Measurements from ENCODE around the gene ALAS1. TPM values are rescaled to one million over a fixed set of nuclear protein-coding genes. Genes with fewer than 3 reads are reported as not detected.
A peak's percentile ranks its signal among the peaks of the same experiment; 100 is the strongest.

Gene ALAS1
- total RNA-seq, 1 experiment from 2014 or later, result 80.2 TPM

DNA sequence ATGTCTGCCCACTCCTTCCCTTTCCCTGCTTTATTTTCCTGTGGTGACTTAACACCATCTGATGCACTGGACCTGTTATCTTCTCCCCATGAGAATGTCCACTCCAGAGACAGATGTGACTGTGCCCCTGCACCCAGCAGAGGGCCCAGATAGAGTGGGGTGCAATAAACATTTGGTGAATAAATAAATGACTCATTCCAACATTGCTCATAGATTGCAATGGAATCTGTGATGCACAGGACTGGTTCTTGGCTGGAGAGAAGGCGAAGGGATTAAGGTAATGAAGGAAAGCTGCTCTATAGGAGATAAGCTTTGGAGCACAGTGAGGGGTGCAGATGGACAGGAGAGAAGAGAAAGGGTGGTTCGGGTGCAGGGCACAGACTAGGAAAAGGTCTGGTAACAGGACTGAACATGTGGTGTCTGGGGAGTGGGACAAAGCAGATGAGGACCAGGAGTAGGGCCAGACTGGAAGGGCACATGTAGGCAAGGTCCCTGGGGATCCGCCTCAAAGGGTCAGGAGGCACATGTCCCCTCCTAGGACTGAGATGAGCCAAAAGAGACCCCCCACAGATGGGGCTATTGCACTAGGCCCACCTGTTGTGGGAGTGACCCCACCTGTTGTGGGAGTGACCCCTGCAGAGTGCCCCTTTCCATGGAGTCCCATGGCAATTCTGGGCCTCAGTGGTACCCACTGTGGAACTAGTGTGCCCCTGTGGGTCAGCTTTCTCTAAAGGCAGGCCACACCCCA lies 26.3 kb upstream of the ALAS1 start:
- no peak for DNase-seq
- TF ChIP-seq, protein P1, sequence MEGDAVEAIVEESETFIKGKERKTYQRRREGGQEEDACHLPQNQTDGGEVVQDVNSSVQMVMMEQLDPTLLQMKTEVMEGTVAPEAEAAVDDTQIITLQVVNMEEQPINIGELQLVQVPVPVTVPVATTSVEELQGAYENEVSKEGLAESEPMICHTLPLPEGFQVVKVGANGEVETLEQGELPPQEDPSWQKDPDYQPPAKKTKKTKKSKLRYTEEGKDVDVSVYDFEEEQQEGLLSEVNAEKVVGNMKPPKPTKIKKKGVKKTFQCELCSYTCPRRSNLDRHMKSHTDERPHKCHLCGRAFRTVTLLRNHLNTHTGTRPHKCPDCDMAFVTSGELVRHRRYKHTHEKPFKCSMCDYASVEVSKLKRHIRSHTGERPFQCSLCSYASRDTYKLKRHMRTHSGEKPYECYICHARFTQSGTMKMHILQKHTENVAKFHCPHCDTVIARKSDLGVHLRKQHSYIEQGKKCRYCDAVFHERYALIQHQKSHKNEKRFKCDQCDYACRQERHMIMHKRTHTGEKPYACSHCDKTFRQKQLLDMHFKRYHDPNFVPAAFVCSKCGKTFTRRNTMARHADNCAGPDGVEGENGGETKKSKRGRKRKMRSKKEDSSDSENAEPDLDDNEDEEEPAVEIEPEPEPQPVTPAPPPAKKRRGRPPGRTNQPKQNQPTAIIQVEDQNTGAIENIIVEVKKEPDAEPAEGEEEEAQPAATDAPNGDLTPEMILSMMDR (IDR thresholded peaks at IDR 0.05; ENCODE audit: unreplicated experiment), result no peak
- CTCF ChIA-PET, result interaction anchor here (1.4 to 1.6 kb wide), 2 partner anchors 17 to 24 kb away, joined by 5 read pairs; partner anchors contain the start of gene POC1A
- H3K4me1 Mint-ChIP-seq (ENCODE audit: low read depth, unreplicated experiment), result peaks cover 22% of the 10 kb centered on the region
- no peaks in the 10 kb centered on the region for H3K27me3 Mint-ChIP-seq (ENCODE audit: unreplicated experiment)
- H3K9me3 Mint-ChIP-seq (ENCODE audit: low read depth, unreplicated experiment), result no peaks in the 10 kb centered on the region
- intact Hi-C loops (cut with micrococcal nuclease; ENCODE audit: unreplicated experiment), result no loop called here
- no peaks in the 10 kb centered on the region for H3K36me3 Mint-ChIP-seq (ENCODE audit: insufficient read depth, unreplicated experiment)
- no peak overlapping the region for H3K4me3 Mint-ChIP-seq (ENCODE audit: low read depth, unreplicated experiment)
- H3K27ac Mint-ChIP-seq (ENCODE audit: unreplicated experiment), result peak overlapping the region; percentile 30
- no TSS peak for BruUV-seq (replicated peaks)

DNA sequence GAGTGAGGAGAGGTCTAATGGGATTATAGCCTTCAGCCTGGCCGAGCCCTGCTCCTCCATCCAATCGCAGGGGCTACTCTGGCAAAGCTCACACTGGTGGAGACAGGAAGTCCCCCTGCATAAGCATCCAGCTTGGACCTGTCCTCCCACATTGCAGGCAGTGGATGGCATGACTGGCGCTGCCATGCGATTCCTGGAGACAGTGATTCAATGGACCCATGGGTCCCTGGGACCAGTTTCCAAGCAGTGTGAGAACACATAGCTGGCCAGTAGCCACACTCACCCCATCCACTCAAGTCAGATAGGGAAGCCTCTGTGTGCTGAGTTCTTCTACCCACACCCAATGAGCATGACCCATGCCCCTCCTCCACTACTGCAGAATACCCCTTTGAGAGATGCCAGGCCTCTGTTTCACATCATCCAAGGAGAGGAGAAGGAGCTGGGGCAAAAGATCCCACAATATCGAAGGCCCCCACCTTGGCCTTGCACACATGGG lies 25.6 kb upstream of the ALAS1 start:
- Mint-ChIP-seq H3K27me3 (ENCODE audit: unreplicated experiment) (no peaks in the 10 kb centered on the region), H3K4me3 (ENCODE audit: low read depth, unreplicated experiment) (no peak overlapping the region), H3K27ac (ENCODE audit: unreplicated experiment) (no peak overlapping the region), H3K36me3 (ENCODE audit: insufficient read depth, unreplicated experiment) (no peaks in the 10 kb centered on the region), H3K9me3 (ENCODE audit: low read depth, unreplicated experiment) (no peaks in the 10 kb centered on the region), H3K4me1 (ENCODE audit: low read depth, unreplicated experiment) (peaks cover 28% of the 10 kb centered on the region)
- intact Hi-C loops (cut with micrococcal nuclease; ENCODE audit: unreplicated experiment), result no loop called here
- DNase-seq, result no peak
- TF ChIP-seq, protein P1 (IDR thresholded peaks at IDR 0.05; ENCODE audit: unreplicated experiment), result no peak
- BruUV-seq (replicated peaks), result no TSS peak
- CTCF ChIA-PET, result interaction anchor here (1.6 kb wide), 1 partner anchor 24 kb away, joined by 5 read pairs; no protein-coding TSS in a partner anchor

DNA sequence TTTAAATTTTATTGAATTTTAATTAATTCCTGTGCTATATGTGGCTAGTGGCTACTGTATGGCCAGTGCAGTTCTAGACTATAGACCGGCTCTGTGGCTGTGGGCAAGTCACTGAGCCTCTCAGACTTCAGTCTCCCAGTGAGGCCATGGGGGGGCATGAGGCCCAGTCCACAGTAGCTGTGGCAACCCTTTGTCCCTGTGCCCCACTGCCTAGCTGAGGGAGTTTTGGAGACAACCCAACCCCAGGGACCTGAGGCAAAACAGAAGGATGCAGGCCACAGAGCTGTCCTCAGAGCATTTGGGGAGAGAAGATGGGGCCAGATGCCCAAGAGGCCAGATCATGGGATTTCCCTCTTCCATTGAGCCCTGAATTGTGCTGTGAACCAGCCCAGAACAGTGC lies 24.9 kb upstream of the ALAS1 start:
- Mint-ChIP-seq H3K27me3 (ENCODE audit: unreplicated experiment) (no peaks in the 10 kb centered on the region), H3K36me3 (ENCODE audit: insufficient read depth, unreplicated experiment) (no peaks in the 10 kb centered on the region), H3K4me1 (ENCODE audit: low read depth, unreplicated experiment) (peaks cover 33% of the 10 kb centered on the region), H3K27ac (ENCODE audit: unreplicated experiment) (no peak overlapping the region), H3K9me3 (ENCODE audit: low read depth, unreplicated experiment) (no peaks in the 10 kb centered on the region), H3K4me3 (ENCODE audit: low read depth, unreplicated experiment) (no peak overlapping the region)
- no peak for DNase-seq
- BruUV-seq (replicated peaks), result no TSS peak
- TF ChIP-seq, protein P1 (IDR thresholded peaks at IDR 0.05; ENCODE audit: unreplicated experiment), result no peak
- intact Hi-C loops (cut with micrococcal nuclease; ENCODE audit: unreplicated experiment), result no loop called here
- CTCF ChIA-PET, result interaction anchor here (0.6 kb wide), 1 partner anchor 23 kb away, joined by 3 read pairs; no protein-coding TSS in a partner anchor

DNA sequence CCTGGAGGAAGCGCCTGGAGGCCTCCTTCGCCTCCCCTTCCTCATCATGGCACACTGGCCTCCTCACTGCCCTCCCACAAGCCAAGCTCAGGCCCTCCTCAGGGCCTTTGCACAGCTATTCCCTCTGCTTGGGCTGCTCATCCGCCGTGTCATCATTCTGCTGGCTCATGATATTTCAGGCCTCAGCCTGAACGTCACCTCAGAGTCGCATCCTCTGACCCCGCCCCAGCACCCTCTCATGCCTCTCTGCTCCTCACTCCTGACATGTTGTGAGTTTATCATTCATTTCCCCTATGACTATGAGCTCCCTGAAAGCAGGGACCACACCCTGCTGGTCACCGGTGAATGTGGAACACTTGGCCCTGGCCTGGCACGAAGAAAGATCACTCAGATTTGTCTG lies 23.1 kb upstream of the ALAS1 start:
- no peak for DNase-seq
- CTCF ChIA-PET, result interaction anchor here (0.6 to 0.9 kb wide), 2 partner anchors 15 to 20 kb away, joined by 3 read pairs; partner anchors contain the start of gene POC1A
- TF ChIP-seq, protein P1 (IDR thresholded peaks at IDR 0.05; ENCODE audit: unreplicated experiment), result no peak
- H3K36me3 Mint-ChIP-seq (ENCODE audit: insufficient read depth, unreplicated experiment), result no peaks in the 10 kb centered on the region
- no peaks in the 10 kb centered on the region for H3K27me3 Mint-ChIP-seq (ENCODE audit: unreplicated experiment)
- H3K4me3 Mint-ChIP-seq (ENCODE audit: low read depth, unreplicated experiment), result no peak overlapping the region
- intact Hi-C loops (cut with micrococcal nuclease; ENCODE audit: unreplicated experiment), result no loop called here
- no TSS peak for BruUV-seq (replicated peaks)
- H3K27ac Mint-ChIP-seq (ENCODE audit: unreplicated experiment), result no peak overlapping the region
- H3K4me1 Mint-ChIP-seq (ENCODE audit: low read depth, unreplicated experiment), result peaks cover 33% of the 10 kb centered on the region
- no peaks in the 10 kb centered on the region for H3K9me3 Mint-ChIP-seq (ENCODE audit: low read depth, unreplicated experiment)
